AG04450 (cell line): ENCODE data around the gene PLCD3. TPM values are rescaled to one million over a fixed set of nuclear protein-coding genes. Genes with fewer than 3 reads are reported as not detected.

Source experiments
- CTCF ChIA-PET: fragments of 300-600, 350-600 bp; formaldehyde crosslinking; extraction: SDS; loops from one replicate; lab custom pipeline; 2022; ENCODE audit warnings: antibody characterized with exemption, inconsistent platforms; lab: Charles Lee
- POLR2A ChIA-PET: fragments of 350-600 bp; formaldehyde crosslinking; extraction: SDS; loops from one replicate; lab custom pipeline; 2021; ENCODE audit warnings: antibody characterized with exemption, inconsistent platforms; lab: Yijun Ruan, JAX
- DNase-seq: peaks from one replicate; pipeline ENCODE4 v3.0.0-alpha.2; 2011; ENCODE audit warnings: low read depth, low spot score
- H3K27ac ChIP-seq: one replicate; pipeline ENCODE4 v1.5.1; 2012; ENCODE audit warnings: low read depth, low read length, control low read depth
- H3K27me3 ChIP-seq: one replicate; pipeline ENCODE4 v1.6.0; 2012; ENCODE audit warnings: low read length; ENCODE audit not compliant: control insufficient read depth, insufficient read depth
- H3K4me3 ChIP-seq: 2 replicates; pipeline ENCODE4 v1.5.1; 2011; ENCODE audit warnings: mild to moderate bottlenecking, low read depth, low read length, control low read depth
- H3K9me3 ChIP-seq: 2 replicates; pipeline ENCODE4 v1.5.1; 2012; ENCODE audit warnings: low read length; ENCODE audit not compliant: control insufficient read depth, insufficient read depth
- CTCF ChIP-seq: IDR thresholded peaks from 2 replicates; pipeline ENCODE4 v1.5.1; 2011; ENCODE audit warnings: low read depth, low read length, control low read depth, inconsistent platforms
- polyA plus RNA-seq: library from polyadenylated mRNA; depleted of rRNA; stranded (reverse); fragments of >200 nt; gene quantifications from 2 replicates; pipeline ENCODE4 v1.2.3, GENCODE V29; 2011

PLCD3 gene
- polyA plus RNA-seq, 1 experiment = 28.2 TPM

DNA sequence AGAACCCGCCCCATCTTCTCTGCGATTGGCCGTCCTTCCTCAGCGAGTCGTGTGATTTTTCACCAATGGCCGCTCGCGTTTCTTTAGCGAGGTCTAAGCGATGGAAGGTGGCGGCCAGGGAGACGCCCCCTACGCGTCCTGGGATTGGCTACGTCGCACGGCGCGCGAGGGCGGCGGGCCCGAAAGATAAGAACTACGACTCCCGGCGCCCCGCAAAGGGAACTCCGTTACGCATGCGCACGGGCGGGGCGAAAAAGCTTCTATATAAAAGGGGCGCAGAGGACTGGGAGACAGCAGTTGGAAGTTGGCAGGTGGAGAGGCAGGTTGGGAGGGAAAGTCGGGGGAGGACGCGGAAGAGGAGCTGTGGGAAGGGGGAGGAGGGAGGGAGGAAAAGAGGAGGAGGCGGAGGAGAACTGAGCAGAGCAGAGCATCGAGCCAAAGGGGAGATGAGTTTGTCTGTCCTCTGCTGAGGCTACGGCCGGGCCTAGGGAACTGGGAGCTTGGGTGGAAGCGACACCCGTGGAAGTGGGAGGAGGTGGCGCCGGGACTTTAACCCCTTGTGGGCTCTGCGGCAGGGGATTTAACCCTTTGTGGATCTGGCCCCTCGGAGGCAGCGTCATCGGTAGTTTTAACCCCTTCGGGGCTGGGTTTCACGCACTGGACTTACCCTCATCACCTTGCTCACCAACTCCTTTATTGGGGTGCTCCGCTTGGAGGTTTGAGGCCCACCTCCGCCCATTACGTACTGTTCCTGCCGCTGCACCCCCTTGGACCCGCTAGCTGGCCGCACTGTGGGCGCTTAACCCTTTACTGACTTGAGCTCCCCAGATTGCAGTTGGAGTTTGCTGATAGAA lies 16.1 kb upstream of the PLCD3 start, which contains the start of gene HEXIM1:
Gene HEXIM1 (plus strand): TSS at position 293 of the 854 bp plus-strand sequence. CDS start 716 bp downstream, outside the sequence.
- TF ChIP-seq CTCF = no peak
- peak; percentile 99 for DNase-seq
- POLR2A ChIA-PET = interaction anchor here (0.6 to 7.4 kb wide), 52 partner anchors 8 to 1624 kb away, joined by 3 to 399 read pairs (median 5); partner anchors contain the start of genes ACBD4, C1QL1, EFTUD2 and HEXIM2
- H3K27me3 ChIP-seq = no peaks in the 10 kb centered on the region
- CTCF ChIA-PET = interaction anchor here (0.6 to 7.3 kb wide), 19 partner anchors 12 to 256 kb away, joined by 3 to 181 read pairs (median 4); partner anchors contain the start of genes ACBD4, HEXIM2 and PLCD3
- no peaks in the 10 kb centered on the region; the same call in 1 of the 2 replicates for H3K9me3 ChIP-seq
- peak within 1 kb of the TSS; percentile 98 for H3K27ac ChIP-seq
- peak within 1 kb of the TSS; percentile 96 for H3K4me3 ChIP-seq

DNA sequence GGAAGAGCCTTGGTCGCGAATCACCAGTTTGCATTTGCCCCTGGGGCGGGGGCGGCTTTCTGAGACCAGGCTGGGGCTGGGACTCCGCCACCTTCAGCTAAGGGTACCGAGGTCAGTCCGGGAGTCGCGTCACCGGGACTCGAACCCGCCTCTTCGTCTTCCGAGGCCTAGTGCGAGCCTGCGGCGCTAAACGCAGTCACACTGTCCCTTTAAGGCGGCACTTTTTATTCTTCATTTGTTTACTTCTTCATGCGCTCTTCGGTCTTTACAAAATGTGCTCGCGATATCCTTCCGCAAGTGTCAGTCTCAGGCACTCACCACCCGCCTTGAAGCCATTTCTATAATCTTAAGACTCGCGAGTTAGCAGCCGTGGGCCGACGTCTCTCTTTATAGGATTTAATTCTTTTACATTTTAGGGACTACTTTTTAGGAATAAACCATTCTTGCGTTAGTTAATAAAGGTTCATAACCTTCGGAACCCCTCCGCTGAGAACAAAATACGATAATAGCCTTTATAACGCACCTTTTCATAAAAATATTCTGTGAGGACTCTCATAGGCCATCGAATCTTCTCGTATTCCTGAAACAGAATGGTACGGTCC lies 15.4 kb upstream of the PLCD3 start:
- peak overlapping the region; percentile 73 for H3K4me3 ChIP-seq
- TF ChIP-seq CTCF = no peak
- CTCF ChIA-PET = interaction anchor here (0.6 to 7.3 kb wide), 5 partner anchors 13 to 168 kb away, joined by 3 to 181 read pairs (median 51); partner anchors contain the start of genes ACBD4, HEXIM2 and PLCD3
- DNase-seq = peak; percentile 89
- peak overlapping the region; percentile 98 for H3K27ac ChIP-seq
- H3K27me3 ChIP-seq = no peaks in the 10 kb centered on the region
- no peaks in the 10 kb centered on the region; the same call in 1 of the 2 replicates for H3K9me3 ChIP-seq
- POLR2A ChIA-PET = interaction anchor here (0.6 to 7.4 kb wide), 43 partner anchors 8 to 1624 kb away, joined by 3 to 399 read pairs (median 6); partner anchors contain the start of genes ACBD4, EFTUD2, HEXIM2 and MAP3K14

- ChIA-PET POLR2A (interaction anchor here (0.7 to 7.4 kb wide), 6 partner anchors 12 to 100 kb away, joined by 3 to 399 read pairs (median 48); partner anchors contain the start of genes ACBD4 and HEXIM2), CTCF (interaction anchor here (1.8 to 7.3 kb wide), 3 partner anchors 12 to 50 kb away, joined by 20 to 181 read pairs (median 154); partner anchors contain the start of genes ACBD4 and PLCD3)
- no peaks in the 10 kb centered on the region for H3K27me3 ChIP-seq
- DNase-seq = no peak
- TF ChIP-seq CTCF = no peak
- H3K27ac ChIP-seq = peak overlapping the region; percentile 98
- peak overlapping the region; percentile 73 for H3K4me3 ChIP-seq
- no peaks in the 10 kb centered on the region; the same call in 1 of the 2 replicates for H3K9me3 ChIP-seq
Observed at GRCh38 chr17:45146890-45147580, 14.7 kb upstream of the PLCD3 start.

- CTCF ChIA-PET = interaction anchor here (1.8 kb wide), 1 partner anchor 11 kb away, joined by 20 read pairs; the partner anchor contains the start of gene ACBD4
Observed at GRCh38 chr17:45146592-45146889, 14.2 kb upstream of the PLCD3 start.

More at GRCh38 chr17:45146592-45146889, 14.2 kb upstream of the PLCD3 start:
- TF ChIP-seq CTCF = no peak
- Histone ChIP-seq H3K27me3 (no peaks in the 10 kb centered on the region), H3K9me3 (no peaks in the 10 kb centered on the region; the same call in 1 of the 2 replicates), H3K4me3 (peak overlapping the region; percentile 73), H3K27ac (peak overlapping the region; percentile 98)
- POLR2A ChIA-PET = interaction anchor here (7.4 kb wide), 1 partner anchor 13 kb away, joined by 399 read pairs; the partner anchor contains the start of gene HEXIM2
- DNase-seq = no peak
